ENCODE measurements around the gene DCST2. TPM values are rescaled to one million over a fixed set of nuclear protein-coding genes. Genes with fewer than 3 reads are reported as not detected.

DCST2 gene
- total RNA-seq, 1 donor from 2014 or later, result 0.80 TPM

DNA sequence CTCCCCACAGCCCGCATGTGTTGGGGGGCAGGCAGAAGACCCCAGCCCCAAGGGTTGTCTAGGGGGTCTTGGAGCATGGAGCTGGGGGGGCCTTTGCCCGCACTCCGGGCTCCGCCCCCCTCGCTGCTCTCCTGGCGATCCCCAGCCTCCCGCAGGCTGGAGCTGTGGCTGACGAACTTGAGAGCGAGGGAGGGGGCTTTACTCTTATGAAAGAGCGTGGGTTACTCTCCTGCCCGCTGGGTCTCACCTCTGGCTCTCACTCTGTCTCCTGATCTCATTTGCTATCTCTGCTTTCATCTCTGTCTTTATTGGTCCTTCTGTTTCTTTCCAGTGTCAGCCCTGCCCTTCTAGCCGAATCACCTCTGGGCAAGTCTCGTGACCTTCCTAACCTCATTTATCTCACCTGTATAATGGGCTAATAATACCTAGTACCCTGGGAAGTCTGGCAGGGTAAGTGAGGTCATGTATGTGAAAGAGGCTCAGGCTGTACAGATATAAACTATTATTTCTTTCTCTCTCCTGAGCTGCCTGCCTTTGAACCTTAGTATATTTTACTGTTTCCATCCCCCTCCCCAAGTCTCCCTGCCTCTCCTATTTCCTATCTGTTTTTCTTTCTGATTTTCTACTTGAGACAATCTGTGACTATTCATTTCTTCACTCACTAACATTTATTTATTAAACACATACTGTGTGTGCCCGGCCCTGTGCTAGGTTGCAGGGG is 30.7 kb upstream of the DCST2 start:
- peaks cover 23% of the 10 kb centered on the region for H3K36me3 Mint-ChIP-seq (ENCODE audit: low read depth)

GRCh38 chr1:155063550-155064110 is 30.0 kb upstream of the DCST2 start, which contains the start of gene EFNA4:
EFNA4 (plus strand) TSS chr1:155063740; CDS start chr1:155063824, 84 bp downstream.
- intact Hi-C loops (cut with micrococcal nuclease), result loop anchor here (1.0 to 5.0 kb wide), 4 partner anchors 13 to 506 kb away; partner anchors contain the start of genes PYGO2 and UBE2Q1
- Mint-ChIP-seq H3K27me3 (ENCODE audit: low read depth) (no peaks in the 10 kb centered on the region), H3K36me3 (ENCODE audit: low read depth) (peaks cover 20% of the 10 kb centered on the region), H3K9me3 (no peaks in the 10 kb centered on the region), H3K4me3 (ENCODE audit: low read depth) (peak within 1 kb of the TSS; percentile 96), H3K4me1 (ENCODE audit: low read depth) (peaks cover 21% of the 10 kb centered on the region), H3K27ac (peak within 1 kb of the TSS; percentile 68)
- DNase-seq (ENCODE audit: low spot score), result peak; percentile 84

More for the DNA sequence above, 30.7 kb upstream of the DCST2 start:
- no peaks in the 10 kb centered on the region for H3K27me3 Mint-ChIP-seq (ENCODE audit: low read depth)
- intact Hi-C loops (cut with micrococcal nuclease), result loop anchor here (5.0 kb wide), 2 partner anchors 102 to 507 kb away; partner anchors contain the start of genes PYGO2 and UBE2Q1
- H3K27ac Mint-ChIP-seq, result peak overlapping the region; percentile 68
- no peak for DNase-seq (ENCODE audit: low spot score)
- H3K9me3 Mint-ChIP-seq, result no peaks in the 10 kb centered on the region
- peak overlapping the region; percentile 96 for H3K4me3 Mint-ChIP-seq (ENCODE audit: low read depth)
- H3K4me1 Mint-ChIP-seq (ENCODE audit: low read depth), result peaks cover 21% of the 10 kb centered on the region

DNA sequence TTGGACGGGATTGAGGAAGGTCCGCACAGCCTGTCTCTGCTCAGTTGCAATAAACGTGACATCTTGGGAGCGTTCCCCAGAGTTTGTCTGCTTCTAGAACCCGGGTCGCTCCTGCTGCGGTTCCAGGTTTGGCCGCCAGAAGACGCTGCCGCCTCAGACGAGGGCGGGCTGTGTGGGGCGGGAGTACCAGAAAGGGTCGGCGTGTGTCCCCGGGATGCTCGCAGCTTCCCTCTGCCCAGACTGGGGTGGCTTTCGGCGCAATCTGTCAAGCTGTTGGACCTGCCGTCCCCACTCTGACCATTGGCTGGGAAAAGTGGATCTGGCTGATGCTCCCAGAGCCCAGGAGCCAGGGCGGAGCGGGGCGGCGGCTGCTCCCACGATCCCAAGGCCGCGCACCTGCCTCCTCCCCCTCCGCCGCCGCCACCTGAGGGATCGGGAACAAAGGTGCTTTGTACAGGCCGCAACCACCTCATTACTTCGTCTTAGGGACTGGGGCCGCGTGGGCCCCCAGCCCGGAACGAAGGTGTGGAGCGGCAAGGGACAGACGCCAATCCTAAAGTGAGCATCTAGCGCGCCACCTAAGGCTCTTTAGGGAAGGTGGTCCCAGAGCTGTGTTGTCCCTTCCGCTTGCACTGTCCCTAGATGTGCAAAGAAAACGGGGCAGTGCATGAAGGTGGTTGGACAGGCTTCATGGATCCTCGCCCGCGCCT is 29.3 kb upstream of the DCST2 start:
- Mint-ChIP-seq H3K27ac (no peak overlapping the region), H3K9me3 (no peaks in the 10 kb centered on the region), H3K27me3 (ENCODE audit: low read depth) (no peaks in the 10 kb centered on the region), H3K36me3 (ENCODE audit: low read depth) (peaks cover 19% of the 10 kb centered on the region), H3K4me1 (ENCODE audit: low read depth) (peaks cover 21% of the 10 kb centered on the region), H3K4me3 (ENCODE audit: low read depth) (peak overlapping the region; percentile 86)
- peak; percentile 75 for DNase-seq (ENCODE audit: low spot score)
- intact Hi-C loops (cut with micrococcal nuclease), result loop anchor here (1.0 to 5.0 kb wide), 4 partner anchors 13 to 506 kb away; partner anchors contain the start of genes PYGO2 and UBE2Q1

DNA sequence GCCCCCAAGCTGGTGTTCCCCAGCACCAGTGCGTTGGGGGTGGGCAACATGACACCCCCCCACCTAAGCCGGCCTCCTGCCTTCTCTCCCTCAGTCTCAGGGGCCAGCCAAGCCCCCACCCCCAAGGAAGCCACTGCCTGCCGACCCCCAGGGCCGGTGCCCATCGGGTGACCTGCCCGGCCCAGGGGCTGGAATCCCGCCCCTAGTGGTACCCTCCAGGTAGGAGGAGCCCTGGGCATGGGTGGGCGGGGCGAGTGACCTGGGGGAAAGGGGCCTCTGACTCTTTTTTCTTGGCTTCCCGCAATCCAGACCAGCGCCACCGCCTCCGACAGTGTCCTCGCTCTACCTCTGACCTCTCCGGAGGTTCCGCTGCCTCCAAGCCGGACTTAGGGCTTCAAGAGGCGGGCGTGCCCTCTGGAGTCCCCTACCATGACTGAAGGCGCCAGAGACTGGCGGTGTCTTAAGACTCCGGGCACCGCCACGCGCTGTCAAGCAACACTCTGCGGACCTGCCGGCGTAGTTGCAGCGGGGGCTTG is 28.6 kb upstream of the DCST2 start:
- no peaks in the 10 kb centered on the region for H3K9me3 Mint-ChIP-seq
- intact Hi-C loops (cut with micrococcal nuclease), result loop anchor here (5.0 kb wide), 2 partner anchors 100 to 505 kb away; partner anchors contain the start of genes PYGO2 and UBE2Q1
- peaks cover 21% of the 10 kb centered on the region for H3K36me3 Mint-ChIP-seq (ENCODE audit: low read depth)
- no peaks in the 10 kb centered on the region for H3K27me3 Mint-ChIP-seq (ENCODE audit: low read depth)
- H3K27ac Mint-ChIP-seq, result no peak overlapping the region
- H3K4me1 Mint-ChIP-seq (ENCODE audit: low read depth), result peaks cover 21% of the 10 kb centered on the region
- no peak overlapping the region for H3K4me3 Mint-ChIP-seq (ENCODE audit: low read depth)
- DNase-seq (ENCODE audit: low spot score), result no peak

- intact Hi-C loops (cut with micrococcal nuclease), result loop anchor here (2.0 to 5.0 kb wide), 3 partner anchors 17 to 504 kb away; partner anchors contain the start of genes PYGO2 and UBE2Q1
- H3K4me1 Mint-ChIP-seq (ENCODE audit: low read depth), result peaks cover 21% of the 10 kb centered on the region
- H3K27me3 Mint-ChIP-seq (ENCODE audit: low read depth), result no peaks in the 10 kb centered on the region
- peak; percentile 89 for DNase-seq (ENCODE audit: low spot score)
- peaks cover 17% of the 10 kb centered on the region for H3K36me3 Mint-ChIP-seq (ENCODE audit: low read depth)
- H3K27ac Mint-ChIP-seq, result no peak overlapping the region
- no peaks in the 10 kb centered on the region for H3K9me3 Mint-ChIP-seq
- peak overlapping the region; percentile 27 for H3K4me3 Mint-ChIP-seq (ENCODE audit: low read depth)
Measured at GRCh38 chr1:155061381-155062150, 28.0 kb upstream of the DCST2 start.

DNA sequence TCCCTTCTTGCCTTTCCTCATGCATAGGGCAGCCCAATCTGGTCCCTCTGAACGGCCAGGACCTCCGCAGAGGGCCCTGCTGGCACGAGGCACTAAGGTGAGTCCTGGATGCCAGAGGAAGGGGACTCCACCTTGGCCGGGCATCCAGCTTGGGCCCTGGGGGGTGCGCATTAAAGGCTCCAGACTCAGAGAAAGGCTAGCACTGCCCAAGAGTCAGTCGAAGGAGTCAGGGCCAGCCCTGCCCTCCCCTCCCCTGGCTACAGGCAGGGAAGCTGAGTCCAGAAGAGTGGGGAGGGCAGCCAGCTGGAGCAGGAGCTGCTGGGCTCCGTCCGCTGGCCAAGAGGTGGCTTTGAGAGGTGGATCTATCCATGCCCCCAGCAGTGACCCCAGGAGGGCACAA is 27.2 kb upstream of the DCST2 start:
- Mint-ChIP-seq H3K4me3 (ENCODE audit: low read depth) (no peak overlapping the region), H3K36me3 (ENCODE audit: low read depth) (peaks cover 24% of the 10 kb centered on the region), H3K4me1 (ENCODE audit: low read depth) (peaks cover 21% of the 10 kb centered on the region), H3K27ac (no peak overlapping the region), H3K27me3 (ENCODE audit: low read depth) (no peaks in the 10 kb centered on the region), H3K9me3 (no peaks in the 10 kb centered on the region)
- no peak for DNase-seq (ENCODE audit: low spot score)
- intact Hi-C loops (cut with micrococcal nuclease), result loop anchor here (2.0 to 5.0 kb wide), 3 partner anchors 16 to 503 kb away; partner anchors contain the start of genes PYGO2 and UBE2Q1

DNA sequence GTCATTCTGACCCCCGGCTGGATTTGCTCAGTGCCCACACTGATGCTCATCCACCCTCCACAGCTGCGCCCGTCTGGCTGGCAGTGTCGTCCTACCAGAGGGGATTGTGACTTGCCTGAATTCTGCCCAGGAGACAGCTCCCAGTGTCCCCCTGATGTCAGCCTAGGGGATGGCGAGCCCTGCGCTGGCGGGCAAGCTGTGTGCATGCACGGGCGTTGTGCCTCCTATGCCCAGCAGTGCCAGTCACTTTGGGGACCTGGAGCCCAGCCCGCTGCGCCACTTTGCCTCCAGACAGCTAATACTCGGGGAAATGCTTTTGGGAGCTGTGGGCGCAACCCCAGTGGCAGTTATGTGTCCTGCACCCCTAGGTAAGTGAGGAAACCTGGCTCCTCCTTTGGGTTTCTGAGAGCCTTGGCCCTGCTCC is 24.2 kb upstream of the DCST2 start:
- intact Hi-C loops (cut with micrococcal nuclease), result no loop called here
- Mint-ChIP-seq H3K4me3 (ENCODE audit: low read depth) (no peak overlapping the region), H3K27ac (no peak overlapping the region), H3K36me3 (ENCODE audit: low read depth) (peaks cover 28% of the 10 kb centered on the region), H3K4me1 (ENCODE audit: low read depth) (peaks cover 15% of the 10 kb centered on the region), H3K27me3 (ENCODE audit: low read depth) (no peaks in the 10 kb centered on the region), H3K9me3 (no peaks in the 10 kb centered on the region)
- DNase-seq (ENCODE audit: low spot score), result no peak

GRCh38 chr1:155057104-155057503 is 23.5 kb upstream of the DCST2 start:
- no peak overlapping the region for H3K27ac Mint-ChIP-seq
- intact Hi-C loops (cut with micrococcal nuclease), result no loop called here

GRCh38 chr1:155053531-155054105 is 20.0 kb upstream of the DCST2 start:
- intact Hi-C loops (cut with micrococcal nuclease), result loop anchor here (2.0 kb wide), 1 partner anchor 37 kb away; no protein-coding TSS in a partner anchor

More at GRCh38 chr1:155057104-155057503, 23.5 kb upstream of the DCST2 start:
- Mint-ChIP-seq H3K4me3 (ENCODE audit: low read depth) (no peak overlapping the region), H3K9me3 (no peaks in the 10 kb centered on the region), H3K27me3 (ENCODE audit: low read depth) (no peaks in the 10 kb centered on the region), H3K36me3 (ENCODE audit: low read depth) (peaks cover 25% of the 10 kb centered on the region), H3K4me1 (ENCODE audit: low read depth) (peaks cover 18% of the 10 kb centered on the region)
- DNase-seq (ENCODE audit: low spot score), result no peak

DNA sequence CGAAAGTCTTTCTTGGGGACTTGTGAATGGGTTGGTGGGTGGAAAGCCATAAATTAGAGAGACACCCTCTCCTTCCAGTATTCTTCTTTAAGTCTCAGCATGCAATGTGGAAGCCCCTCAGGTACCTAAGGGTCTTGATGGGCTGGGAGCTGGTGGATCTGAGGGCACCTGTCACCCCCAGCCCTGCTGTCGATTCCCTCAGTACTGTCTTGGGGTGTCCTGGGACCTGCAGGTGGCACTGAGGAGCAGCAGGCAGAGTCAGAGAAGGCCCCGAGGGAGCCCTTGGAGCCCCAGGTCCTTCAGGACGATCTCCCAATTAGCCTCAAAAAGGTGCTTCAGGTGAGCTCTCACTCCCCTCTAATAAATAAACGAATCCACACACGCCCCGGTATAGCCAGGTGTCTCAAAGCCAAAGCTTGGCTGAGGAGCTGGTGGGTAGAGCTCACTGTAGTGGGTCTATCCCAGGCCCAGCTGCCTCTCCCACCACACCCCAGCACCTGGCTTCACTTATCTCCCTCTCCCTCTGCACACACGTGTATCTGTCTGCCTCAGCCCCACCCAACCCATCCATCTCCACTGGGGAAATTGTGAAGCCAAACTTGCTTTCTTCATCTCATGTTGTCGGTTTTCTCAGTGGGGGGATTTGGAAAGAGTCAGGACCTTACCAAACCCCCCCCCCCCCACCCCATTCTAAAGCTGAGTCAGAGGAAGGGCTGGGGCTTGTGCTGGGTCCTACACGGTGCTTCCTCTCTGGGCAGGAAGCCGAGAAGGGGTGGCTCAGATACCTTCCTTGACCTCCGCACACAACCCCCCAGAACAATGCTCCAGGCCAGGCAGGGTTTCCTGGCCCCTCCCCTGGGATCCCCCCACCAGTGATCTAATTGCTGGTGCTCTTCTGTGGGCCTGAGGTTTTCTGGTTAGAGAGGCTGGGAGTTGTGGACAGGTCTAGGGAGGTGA is 19.1 kb upstream of the DCST2 start:
- Mint-ChIP-seq H3K36me3 (ENCODE audit: low read depth) (peaks cover 14% of the 10 kb centered on the region), H3K4me1 (ENCODE audit: low read depth) (peaks cover 24% of the 10 kb centered on the region), H3K27ac (no peak overlapping the region), H3K9me3 (no peaks in the 10 kb centered on the region), H3K27me3 (ENCODE audit: low read depth) (no peaks in the 10 kb centered on the region), H3K4me3 (ENCODE audit: low read depth) (peak overlapping the region; percentile 79)
- intact Hi-C loops (cut with micrococcal nuclease), result loop anchor here (2.0 kb wide), 1 partner anchor 36 kb away; no protein-coding TSS in a partner anchor
- DNase-seq (ENCODE audit: low spot score), result no peak

More at GRCh38 chr1:155053531-155054105, 20.0 kb upstream of the DCST2 start:
- H3K27ac Mint-ChIP-seq, result no peak overlapping the region
- peaks cover 24% of the 10 kb centered on the region for H3K4me1 Mint-ChIP-seq (ENCODE audit: low read depth)
- no peak overlapping the region for H3K4me3 Mint-ChIP-seq (ENCODE audit: low read depth)
- no peak for DNase-seq (ENCODE audit: low spot score)
- no peaks in the 10 kb centered on the region for H3K27me3 Mint-ChIP-seq (ENCODE audit: low read depth)
- peaks cover 22% of the 10 kb centered on the region for H3K36me3 Mint-ChIP-seq (ENCODE audit: low read depth)
- H3K9me3 Mint-ChIP-seq, result no peaks in the 10 kb centered on the region
